ENCODE results near the gene SGCD. TPM values are rescaled to one million over a fixed set of nuclear protein-coding genes. Genes with fewer than 3 reads are reported as not detected.

SGCD gene
- total and polyA plus RNA-seq, 2 of the 4 experiments (the other 2 are of a cell fraction), result 5.8 to 10.6 TPM

- TF ChIP-seq CTCF (conservative IDR thresholded peaks at IDR 0.05; ENCODE audit: low read depth, low read length) (no peak), CEBPB (IDR thresholded peaks at IDR 0.05; ENCODE audit: low read depth, low read length) (no peak), MXI1 (IDR thresholded peaks at IDR 0.05; ENCODE audit: borderline replicate concordance, low read depth, low read length) (no peak), RAD21 (IDR thresholded peaks at IDR 0.05; ENCODE audit: low read length) (no peak), ELK1 (IDR thresholded peaks at IDR 0.05; ENCODE audit: borderline replicate concordance, low read depth, low read length) (no peak), RCOR1 (IDR thresholded peaks at IDR 0.05; ENCODE audit: insufficient replicate concordance, low read length) (no peak), CHD1 (IDR thresholded peaks at IDR 0.05; ENCODE audit: low read depth, low read length) (no peak), BHLHE40 (IDR thresholded peaks at IDR 0.05; ENCODE audit: low read depth, low read length) (no peak), MAZ (IDR thresholded peaks at IDR 0.05; ENCODE audit: borderline replicate concordance, low read depth, low read length) (no peak), MAFK (IDR thresholded peaks at IDR 0.05; ENCODE audit: low read depth, low read length) (no peak), SMC3 (IDR thresholded peaks at IDR 0.05; ENCODE audit: low read depth, low read length) (no peak), RFX5 (IDR thresholded peaks at IDR 0.05; ENCODE audit: low read depth, low read length) (no peak), POLR2A (IDR thresholded peaks at IDR 0.05; ENCODE audit: low read depth, low read length) (no peak), NFE2L2 (IDR thresholded peaks at IDR 0.05; ENCODE audit: low read depth, low read length) (no peak), FOS (IDR thresholded peaks at IDR 0.05; ENCODE audit: low read depth, low read length) (no peak)
- TF ChIP-seq, protein P1, sequence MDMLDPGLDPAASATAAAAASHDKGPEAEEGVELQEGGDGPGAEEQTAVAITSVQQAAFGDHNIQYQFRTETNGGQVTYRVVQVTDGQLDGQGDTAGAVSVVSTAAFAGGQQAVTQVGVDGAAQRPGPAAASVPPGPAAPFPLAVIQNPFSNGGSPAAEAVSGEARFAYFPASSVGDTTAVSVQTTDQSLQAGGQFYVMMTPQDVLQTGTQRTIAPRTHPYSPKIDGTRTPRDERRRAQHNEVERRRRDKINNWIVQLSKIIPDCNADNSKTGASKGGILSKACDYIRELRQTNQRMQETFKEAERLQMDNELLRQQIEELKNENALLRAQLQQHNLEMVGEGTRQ (IDR thresholded peaks at IDR 0.05; ENCODE audit: low read depth, low read length), result no peak
- no peak overlapping the region for H2AK5ac ChIP-seq (ENCODE audit: low read depth, low read length)
- no peak overlapping the region for H2AFZ ChIP-seq (replicated peaks; ENCODE audit: low read length, poor library complexity)
- H3K27ac ChIP-seq (ENCODE audit: insufficient read depth, low read length), result no peak overlapping the region
- no peak overlapping the region for H3K4ac ChIP-seq (ENCODE audit: low read depth, low read length)
- no peaks in the 10 kb centered on the region for H3K36me3 ChIP-seq (ENCODE audit: control insufficient read depth, insufficient read depth, low read length)
- no peak overlapping the region for H3K14ac ChIP-seq (replicated peaks; ENCODE audit: low read depth, low read length)
- no peak overlapping the region for H4K5ac ChIP-seq (ENCODE audit: low read depth, low read length)
- H2AK9ac ChIP-seq (replicated peaks; ENCODE audit: low read depth, low read length, poor library complexity), result no peak overlapping the region
- H2BK5ac ChIP-seq (ENCODE audit: low read depth, low read length, poor library complexity, severe bottlenecking), result no peak overlapping the region
- no peaks in the 10 kb centered on the region for H3K4me1 ChIP-seq (ENCODE audit: control insufficient read depth, insufficient read depth, low read length)
- H3K23ac ChIP-seq (ENCODE audit: low read depth, low read length), result no peak overlapping the region
- H4K20me1 ChIP-seq (ENCODE audit: insufficient read depth, low read length), result no peaks in the 10 kb centered on the region
- H3K4me3 ChIP-seq (ENCODE audit: insufficient read depth, low read depth, low read length), result no peak overlapping the region
- no peaks in the 10 kb centered on the region for H3K27me3 ChIP-seq (ENCODE audit: control insufficient read depth, insufficient read depth, low read length)
- intact Hi-C loops (cut with micrococcal nuclease) (no loop called here), dilution Hi-C loops (cut with HindIII; ENCODE audit: low sequenced_read_pairs, unreplicated experiment) (no loop called here), in situ Hi-C loops (cut with MboI; ENCODE audit: low sequenced_read_pairs) (no loop called here)
- no peak overlapping the region for H3K9ac ChIP-seq (ENCODE audit: low read depth, low read length)
- ATAC-seq (ENCODE audit: low read depth) (no peak), DNase-seq (no peak)
- WGBS, 2 experiments (ENCODE audit: extremely low coverage in 2 of 2, insufficient read length in 1 of 2), result 83% methylated on average over 1 of the region's 2 CpGs; no CpG with 5 or more reads in 1 of the 2 experiments
- H2BK15ac ChIP-seq (ENCODE audit: low read depth, low read length), result no peak overlapping the region
- H2BK20ac ChIP-seq (ENCODE audit: low read depth, low read length), result no peak overlapping the region
- no peak overlapping the region for H3K56ac ChIP-seq (ENCODE audit: extremely low read depth, insufficient read depth, low read length)
- H4K8ac ChIP-seq (ENCODE audit: low read depth in 2 of 2, low read length in 2 of 2), result no peak overlapping the region
- no peaks in the 10 kb centered on the region for H3K9me3 ChIP-seq (ENCODE audit: control insufficient read depth, insufficient read depth, low read length)
- POLR2A ChIA-PET (ENCODE audit: unreplicated experiment), result no interaction called here
- H3K79me1 ChIP-seq (ENCODE audit: low read depth in 1 of 2, low read length in 2 of 2), result no peaks in the 10 kb centered on the region
- no TSS peak for BruUV-seq (replicated peaks)
- no peak overlapping the region for H2BK120ac ChIP-seq (ENCODE audit: low read depth, low read length)
- H3K18ac ChIP-seq (ENCODE audit: low read depth, low read length), result no peak overlapping the region
- CTCF ChIA-PET, result no interaction called here
- H4K91ac ChIP-seq (ENCODE audit: insufficient read depth, low read depth, low read length), result no peak overlapping the region
- H3K4me2 ChIP-seq (ENCODE audit: low read depth, low read length), result no peak overlapping the region
- H3K9me1 ChIP-seq (ENCODE audit: insufficient read depth, low read length), result no peaks in the 10 kb centered on the region; the same call in 1 of the 2 replicates
Observed at GRCh38 chr5:156615901-156616300, 288.9 kb downstream of the SGCD start.

Measured in IMR-90 (cell line).